DMS 273 (cell line): ENCODE results near the gene CCL7.
A peak's percentile ranks its signal among the peaks of the same experiment; 100 is the strongest.

Source experiments
- DNase-seq: peaks from one replicate; lab custom pipeline; 2025; ENCODE audit not compliant: unreplicated experiment; lab: John Stamatoyannopoulos, UW

The CCL7 gene

DNA sequence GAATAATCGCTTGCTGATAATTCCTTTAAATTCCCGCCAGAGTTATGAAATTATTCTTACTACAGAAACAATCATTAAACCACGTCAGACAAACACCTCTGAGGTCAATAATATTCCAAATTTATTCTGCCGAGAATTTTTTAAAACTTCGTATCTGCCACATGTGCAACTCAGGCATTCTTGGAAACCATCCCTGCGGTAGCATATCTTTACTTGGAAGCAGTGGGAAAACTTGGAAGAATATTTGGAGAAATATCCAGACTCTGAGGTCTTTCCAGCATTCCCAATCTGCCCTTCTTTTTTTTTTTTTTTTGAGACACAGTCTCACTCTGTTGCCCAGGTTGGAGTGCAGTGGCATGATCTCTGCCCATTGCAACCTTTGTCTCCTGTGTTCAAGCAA is 13.6 kb downstream of the CCL7 start:
- DNase-seq, result no peak

GRCh38 chr17:34285286-34285792 is 15.3 kb downstream of the CCL7 start, which contains the start of gene CCL11:
Gene CCL11, plus strand, starts transcription at chr17:34285742. Its CDS starts 67 bp downstream, at chr17:34285809.
- DNase-seq, result no peak

GRCh38 chr17:34287875-34288274 is 17.9 kb downstream of the CCL7 start:
- DNase-seq, result no peak

DNA sequence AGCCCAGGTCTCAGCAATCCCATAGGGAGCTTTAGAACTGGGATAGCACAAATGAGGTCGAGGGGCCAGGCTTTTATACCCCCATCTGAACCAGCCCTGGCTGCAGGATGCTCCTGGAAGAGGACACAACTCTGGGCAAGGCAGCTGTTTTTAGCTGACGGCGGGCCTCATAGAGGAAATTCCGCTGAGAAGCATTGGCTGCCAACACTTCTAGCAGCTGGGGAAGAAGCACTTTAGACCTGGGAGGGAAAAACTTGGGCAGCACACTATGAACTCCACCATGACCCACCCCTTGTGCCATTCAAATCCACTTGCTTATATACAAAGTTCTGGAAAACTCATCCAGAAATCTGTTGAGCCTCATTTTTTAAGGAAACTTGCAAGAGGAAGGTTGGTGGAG is 20.6 kb downstream of the CCL7 start:
- no peak for DNase-seq

- DNase-seq, result no peak
Observed at GRCh38 chr17:34291721-34292348, 21.8 kb downstream of the CCL7 start.

DNA sequence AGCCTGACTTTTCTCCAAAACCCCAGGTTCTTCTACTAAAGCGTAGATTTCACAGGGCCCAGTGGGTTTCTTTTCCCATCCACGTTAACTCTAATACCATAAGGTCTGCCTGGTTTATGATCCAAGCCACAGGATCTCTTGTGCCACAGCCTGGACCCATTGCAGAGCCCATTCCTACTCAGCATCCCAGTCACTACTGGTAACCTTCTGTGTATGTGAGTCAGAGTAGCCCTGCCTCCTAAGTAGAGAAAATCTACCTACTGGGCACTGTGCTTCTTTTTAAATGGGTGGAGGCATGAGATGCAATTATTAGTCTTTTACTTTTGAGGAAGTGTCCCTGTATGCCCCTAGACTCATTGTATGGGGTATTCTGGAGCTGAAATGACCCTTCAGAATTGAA is 29.0 kb downstream of the CCL7 start:
- DNase-seq, result no peak

DNA sequence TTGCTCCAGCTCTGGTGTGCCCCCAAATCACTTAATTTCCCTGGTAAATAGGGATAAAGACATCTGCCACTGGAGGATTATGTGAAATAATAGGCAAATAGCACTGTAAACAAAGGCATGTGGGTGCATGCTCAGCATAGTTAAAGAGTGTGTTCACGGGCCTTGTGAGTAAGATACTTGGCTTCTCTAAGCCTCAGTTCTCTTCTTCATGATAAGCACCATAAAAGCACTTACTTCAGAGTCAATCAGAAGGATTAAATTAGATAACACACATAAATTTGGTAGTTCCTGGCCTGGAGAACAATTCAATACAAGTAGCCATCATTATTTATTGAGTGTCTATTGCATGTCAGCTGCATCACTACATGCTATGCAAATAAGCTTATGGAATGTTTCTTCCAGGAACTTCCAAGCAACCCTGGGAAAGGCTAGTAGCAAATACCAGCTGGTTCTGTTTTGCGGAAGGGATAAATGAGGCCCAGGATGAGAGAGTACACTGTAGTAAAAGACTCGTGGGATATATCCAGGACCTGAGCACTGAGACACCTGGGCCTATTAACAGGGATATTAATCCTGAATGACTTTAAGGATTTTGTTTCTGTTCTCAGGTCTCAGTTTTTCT is 30.0 kb downstream of the CCL7 start:
- no peak for DNase-seq

DNA sequence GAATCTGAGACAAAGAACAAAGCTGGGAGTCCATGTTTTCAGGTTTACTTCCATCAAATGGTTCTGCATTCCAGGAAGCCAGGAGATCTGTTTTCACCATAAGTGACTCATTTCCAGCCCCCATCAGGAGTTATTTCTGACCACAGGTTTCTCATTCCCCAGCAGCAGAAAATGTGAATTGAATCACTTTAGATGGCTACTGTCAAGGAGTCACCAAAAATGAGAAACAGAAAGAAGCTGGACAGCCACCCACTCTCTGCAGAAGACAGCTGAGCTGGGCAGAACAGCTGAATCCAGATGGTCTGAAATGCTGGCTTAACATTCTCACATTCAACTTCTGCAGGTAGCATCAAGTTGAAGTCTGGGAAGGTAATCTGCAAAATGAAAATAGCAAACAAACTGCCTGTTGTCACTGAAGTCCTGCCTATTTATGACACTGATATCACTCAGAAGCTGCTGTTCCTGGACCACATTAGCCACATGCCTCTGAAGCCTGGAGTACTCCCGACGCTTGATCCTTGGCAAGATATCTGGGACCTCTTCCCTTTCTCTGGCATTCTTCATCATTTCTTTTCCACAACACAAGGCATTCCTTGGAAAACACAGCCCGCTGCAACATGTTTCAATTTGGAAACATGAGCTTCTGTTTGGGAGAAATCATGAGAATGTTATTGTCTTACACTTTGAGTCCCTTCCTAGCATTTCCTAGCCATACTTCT is 30.8 kb downstream of the CCL7 start:
- DNase-seq, result no peak

GRCh38 chr17:34301986-34302385 is 32.0 kb downstream of the CCL7 start:
- DNase-seq, result no peak

GRCh38 chr17:34302636-34303035 is 32.6 kb downstream of the CCL7 start:
- DNase-seq, result no peak

DNA sequence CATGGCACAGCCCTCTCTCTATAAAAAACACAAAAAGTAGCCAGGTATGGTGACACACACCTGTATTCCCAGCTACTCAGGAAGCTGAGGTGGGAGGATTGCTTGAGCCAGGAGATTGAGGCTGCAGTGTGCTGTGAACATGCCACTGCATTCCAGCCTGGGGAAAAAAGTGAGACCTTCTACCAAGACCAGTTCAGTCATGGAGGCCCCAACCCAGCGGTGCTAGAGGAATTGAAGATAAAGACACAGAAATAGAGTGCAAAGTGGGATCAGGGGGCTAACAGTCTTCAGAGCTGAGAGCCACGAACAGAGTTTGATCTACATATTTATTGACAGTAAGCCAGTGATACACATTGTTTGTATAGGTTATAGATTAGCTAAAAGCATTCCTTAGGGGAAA is 33.6 kb downstream of the CCL7 start:
- no peak for DNase-seq

DNA sequence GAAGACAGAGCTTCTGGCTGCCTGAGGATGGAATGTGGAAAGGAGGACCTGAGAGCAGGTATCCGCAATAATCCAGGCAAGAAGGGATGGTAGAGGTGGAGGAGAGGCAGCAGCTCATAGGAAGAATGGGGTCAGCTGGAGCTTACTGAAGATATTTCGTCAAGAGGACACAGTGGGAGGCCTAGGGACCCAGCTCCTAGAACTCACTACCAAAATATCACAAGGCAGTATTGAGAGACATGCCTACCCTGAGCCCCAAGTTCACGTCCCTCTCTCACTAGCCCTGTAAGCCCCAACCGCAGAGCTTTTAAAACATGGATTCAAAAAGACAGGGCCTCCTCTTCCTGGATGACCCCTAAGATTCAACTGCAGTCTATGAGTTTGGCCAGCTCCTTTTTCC is 35.0 kb downstream of the CCL7 start:
- DNase-seq, result no peak

GRCh38 chr17:34305606-34306005 is 35.6 kb downstream of the CCL7 start:
- DNase-seq, result no peak

GRCh38 chr17:34306466-34306865 is 36.4 kb downstream of the CCL7 start:
- peak; percentile 25 for DNase-seq

- no peak for DNase-seq
Observed at GRCh38 chr17:34307110-34307509, 37.1 kb downstream of the CCL7 start.

- no peak for DNase-seq
Observed at GRCh38 chr17:34308371-34308770, 38.4 kb downstream of the CCL7 start.

- no peak for DNase-seq
Observed at GRCh38 chr17:34311291-34311690, 41.3 kb downstream of the CCL7 start.

GRCh38 chr17:34312080-34312479 is 42.1 kb downstream of the CCL7 start:
- DNase-seq, result no peak

- no peak for DNase-seq
Observed at GRCh38 chr17:34313164-34313563, 43.1 kb downstream of the CCL7 start.

DNA sequence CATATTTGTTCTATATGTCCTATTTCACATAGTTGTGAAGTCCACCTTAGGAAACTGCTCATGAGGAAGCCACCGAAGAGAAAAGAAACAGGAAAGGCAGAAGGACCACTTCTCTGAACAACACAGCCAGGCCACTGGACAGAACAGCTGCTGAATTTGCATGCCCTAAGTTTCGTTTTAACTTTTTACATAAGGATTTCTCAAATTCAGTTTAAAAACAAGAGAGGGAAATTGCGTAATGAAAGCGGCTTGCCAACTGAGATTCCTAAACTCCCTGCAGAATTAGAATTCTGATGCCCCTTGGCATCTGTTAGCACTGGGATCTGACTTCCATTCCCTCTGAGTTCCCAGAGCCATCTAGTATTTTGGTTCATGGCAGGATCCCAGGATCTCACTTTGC is 44.3 kb downstream of the CCL7 start:
- DNase-seq, result no peak

DNA sequence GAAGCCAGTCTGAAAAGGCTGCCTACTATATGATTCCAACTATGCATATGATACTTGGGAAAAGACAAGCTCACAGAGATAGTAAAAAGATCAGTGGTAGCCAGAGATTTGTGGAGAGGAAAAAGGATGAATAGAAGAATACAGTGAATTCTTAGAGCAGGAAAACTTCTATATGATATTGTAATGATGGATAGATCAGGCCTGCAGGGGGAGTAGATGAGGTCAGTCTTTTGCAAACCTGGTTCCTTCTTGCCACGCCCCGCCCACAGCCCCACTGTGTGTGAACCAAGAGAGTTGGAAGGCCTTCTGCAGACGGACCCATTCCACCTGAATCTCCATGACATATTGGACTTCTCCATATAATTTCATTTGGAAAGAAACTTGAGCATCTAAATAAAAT is 48.5 kb downstream of the CCL7 start:
- DNase-seq, result peak; percentile 33

DNA sequence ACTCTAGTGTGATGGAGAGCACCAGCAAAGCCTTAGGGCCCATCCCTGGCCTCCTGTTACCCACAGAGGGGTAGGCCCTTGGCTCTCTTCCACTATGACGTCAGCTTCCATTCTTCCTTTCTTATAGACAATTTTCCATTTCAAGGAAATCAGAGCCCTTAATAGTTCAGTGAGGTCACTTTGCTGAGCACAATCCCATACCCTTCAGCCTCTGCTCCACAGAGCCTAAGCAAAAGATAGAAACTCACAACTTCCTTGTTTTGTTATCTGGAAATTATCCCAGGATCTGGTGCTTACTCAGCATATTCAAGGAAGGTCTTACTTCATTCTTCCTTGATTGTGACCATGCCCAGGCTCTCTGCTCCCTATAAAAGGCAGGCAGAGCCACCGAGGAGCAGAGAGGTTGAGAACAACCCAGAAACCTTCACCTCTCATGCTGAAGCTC is 49.0 kb downstream of the CCL7 start, which contains the start of gene CCL8:
Gene CCL8 (plus strand): TSS at position 397 of the 445 bp plus-strand sequence. CDS start 67 bp downstream, outside the sequence.
- DNase-seq, result no peak
